ENCODE data around the gene EPS8. TPM values are rescaled to one million over a fixed set of nuclear protein-coding genes. Genes with fewer than 3 reads are reported as not detected.

Gene EPS8
- total and polyA plus RNA-seq, 8 donors: 9.1 to 287 (median 36.1) TPM

GRCh38 chr12:15824516-15824915 lies 35.3 kb upstream of the EPS8 start:
- 90 to 97% (median 94%) methylated on average over 3 of the region's 3 CpGs for whole genome bisulfite sequencing, 5 donors
- no peak for DNase-seq
- intact Hi-C loops (cut with DNase I; ENCODE audit: low total_unique reads): no loop called here

GRCh38 chr12:15823360-15824128 lies 34.4 kb upstream of the EPS8 start:
- H3K27ac ChIP-seq: no peak overlapping the region
- peaks cover 0 to 14% (median 2%) of the 10 kb centered on the region in 4 donors for H3K4me1 ChIP-seq
- H3K27me3 ChIP-seq: no peaks in the 10 kb centered on the region
- no peak for TF ChIP-seq EP300 (IDR thresholded peaks at IDR 0.05)
- TF ChIP-seq POLR2A (IDR thresholded peaks at IDR 0.05): no peak
- no peak for TF ChIP-seq POLR2AphosphoS5 (IDR thresholded peaks at IDR 0.05)
- TF ChIP-seq, protein P1, sequence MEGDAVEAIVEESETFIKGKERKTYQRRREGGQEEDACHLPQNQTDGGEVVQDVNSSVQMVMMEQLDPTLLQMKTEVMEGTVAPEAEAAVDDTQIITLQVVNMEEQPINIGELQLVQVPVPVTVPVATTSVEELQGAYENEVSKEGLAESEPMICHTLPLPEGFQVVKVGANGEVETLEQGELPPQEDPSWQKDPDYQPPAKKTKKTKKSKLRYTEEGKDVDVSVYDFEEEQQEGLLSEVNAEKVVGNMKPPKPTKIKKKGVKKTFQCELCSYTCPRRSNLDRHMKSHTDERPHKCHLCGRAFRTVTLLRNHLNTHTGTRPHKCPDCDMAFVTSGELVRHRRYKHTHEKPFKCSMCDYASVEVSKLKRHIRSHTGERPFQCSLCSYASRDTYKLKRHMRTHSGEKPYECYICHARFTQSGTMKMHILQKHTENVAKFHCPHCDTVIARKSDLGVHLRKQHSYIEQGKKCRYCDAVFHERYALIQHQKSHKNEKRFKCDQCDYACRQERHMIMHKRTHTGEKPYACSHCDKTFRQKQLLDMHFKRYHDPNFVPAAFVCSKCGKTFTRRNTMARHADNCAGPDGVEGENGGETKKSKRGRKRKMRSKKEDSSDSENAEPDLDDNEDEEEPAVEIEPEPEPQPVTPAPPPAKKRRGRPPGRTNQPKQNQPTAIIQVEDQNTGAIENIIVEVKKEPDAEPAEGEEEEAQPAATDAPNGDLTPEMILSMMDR (IDR thresholded peaks at IDR 0.05): no peak
- no peak overlapping the region for H3K4me3 ChIP-seq
- DNase-seq: no peak
- no peaks in the 10 kb centered on the region for H3K36me3 ChIP-seq
- WGBS, 5 donors: 61 to 79% (median 72%) methylated on average over 3 of the region's 3 CpGs
- no peaks in the 10 kb centered on the region for H3K9me3 ChIP-seq
- intact Hi-C loops (cut with DNase I; ENCODE audit: low total_unique reads): no loop called here

More at GRCh38 chr12:15824516-15824915, 35.3 kb upstream of the EPS8 start:
- Histone ChIP-seq H3K4me3 (no peak overlapping the region), H3K9me3 (no peaks in the 10 kb centered on the region), H3K27ac (no peak overlapping the region), H3K36me3 (no peaks in the 10 kb centered on the region), H3K27me3 (no peaks in the 10 kb centered on the region), H3K4me1 (peaks cover 0 to 14% (median 2%) of the 10 kb centered on the region in 4 donors)
- TF ChIP-seq EP300 (IDR thresholded peaks at IDR 0.05) (no peak), POLR2A (IDR thresholded peaks at IDR 0.05) (no peak), POLR2AphosphoS5 (IDR thresholded peaks at IDR 0.05) (no peak)
- TF ChIP-seq, protein P1 (IDR thresholded peaks at IDR 0.05): no peak

GRCh38 chr12:15819644-15820437 lies 30.7 kb upstream of the EPS8 start:
- no peak overlapping the region for H3K4me3 ChIP-seq
- H3K27me3 ChIP-seq: no peaks in the 10 kb centered on the region
- H3K36me3 ChIP-seq: no peaks in the 10 kb centered on the region
- 31 to 49% (median 43%) methylated on average over 3 of the region's 3 CpGs for WGBS, 5 donors
- DNase-seq: no peak
- peaks cover 0 to 11% (median 3%) of the 10 kb centered on the region in 4 donors for H3K9me3 ChIP-seq
- no peak overlapping the region for H3K27ac ChIP-seq
- peaks cover 0 to 7% (median 0%) of the 10 kb centered on the region in 4 donors for H3K4me1 ChIP-seq
- intact Hi-C loops (cut with DNase I; ENCODE audit: low total_unique reads): no loop called here
- TF ChIP-seq, protein P1 (IDR thresholded peaks at IDR 0.05): no peak
- TF ChIP-seq POLR2AphosphoS5 (IDR thresholded peaks at IDR 0.05): peak in 1 of 3 donors; percentile 12

GRCh38 chr12:15818418-15818817 lies 29.2 kb upstream of the EPS8 start:
- 88 to 96% (median 93%) methylated on average over 1 of the region's 1 CpG for WGBS, 5 donors
- Histone ChIP-seq H3K9me3 (peaks cover 0 to 11% (median 3%) of the 10 kb centered on the region in 4 donors), H3K27ac (no peak overlapping the region), H3K27me3 (no peaks in the 10 kb centered on the region), H3K4me3 (no peak overlapping the region), H3K36me3 (no peaks in the 10 kb centered on the region), H3K4me1 (peaks cover 0 to 7% (median 0%) of the 10 kb centered on the region in 4 donors)
- no peak for DNase-seq
- TF ChIP-seq POLR2A (IDR thresholded peaks at IDR 0.05) (no peak), EP300 (IDR thresholded peaks at IDR 0.05) (no peak), POLR2AphosphoS5 (IDR thresholded peaks at IDR 0.05) (no peak)
- TF ChIP-seq, protein P1 (IDR thresholded peaks at IDR 0.05): no peak
- intact Hi-C loops (cut with DNase I; ENCODE audit: low total_unique reads): no loop called here

Data from stomach (tissue), 9 donors.